GM13977 (cell line): Measurements from ENCODE around the gene XRN2.
"Not testable (repeated sequence)": the region's sequence is repeated elsewhere in the genome, so short reads cannot be mapped to it uniquely, and the experiment has no call there.

Experiments
- DNase-seq: peaks from one replicate; pipeline ENCODE4 v3.0.0; 2012; ENCODE audit warnings: low spot score
- CTCF ChIP-seq: IDR thresholded peaks from 2 replicates; pipeline ENCODE4 v1.5.1; 2012; ENCODE audit warnings: mild to moderate bottlenecking, control low read depth; ENCODE audit not compliant: insufficient read depth; ENCODE audit errors: extremely low read depth, missing control alignments
- in situ Hi-C: fragments of 300-500 bp; cut with MboI; formaldehyde crosslinking; loops from one replicate; pipeline ENCODE4 v1.12.0; 2022; ENCODE audit warnings: low sequenced_read_pairs, low pct_unique_long_range_greater_than_20kb, mixed read lengths, inconsistent platforms; ENCODE audit not compliant: unreplicated experiment

Gene XRN2

GRCh38 chr20:21421601-21422236 is 118.6 kb downstream of the XRN2 start:
- no peak for DNase-seq

GRCh38 chr20:21423712-21424111 is 120.6 kb downstream of the XRN2 start:
- DNase-seq, in situ Hi-C loops: not testable (repeated sequence)

More at GRCh38 chr20:21421601-21422236, 118.6 kb downstream of the XRN2 start:
- TF ChIP-seq CTCF, result no peak
- in situ Hi-C loops, result no loop called here

GRCh38 chr20:21424846-21425245 is 121.7 kb downstream of the XRN2 start:
- no peak for TF ChIP-seq CTCF
- in situ Hi-C loops, result no loop called here
- no peak for DNase-seq

GRCh38 chr20:21430020-21430419 is 126.9 kb downstream of the XRN2 start:
- no peak for TF ChIP-seq CTCF
- in situ Hi-C loops, result no loop called here
- DNase-seq, result no peak

- no peak for DNase-seq
- in situ Hi-C loops, result no loop called here
- TF ChIP-seq CTCF, result no peak
Measured at GRCh38 chr20:21432911-21433310, 129.8 kb downstream of the XRN2 start.

GRCh38 chr20:21433329-21433890 is 130.3 kb downstream of the XRN2 start:
- no peak for DNase-seq
- no peak for TF ChIP-seq CTCF
- in situ Hi-C loops, result no loop called here

- no peak for TF ChIP-seq CTCF
- no peak for DNase-seq
- in situ Hi-C loops, result no loop called here
Measured at GRCh38 chr20:21435576-21435975, 132.4 kb downstream of the XRN2 start.
